GM19455 (cell line): Measurements from ENCODE around the gene SULT1C4.

Experiments
- ATAC-seq: cut with Tn5 transposase; IDR thresholded peaks from one replicate; pipeline ENCODE4 v1.9.1; 2021; ENCODE audit not compliant: unreplicated experiment

The SULT1C4 gene

GRCh38 chr2:108369153-108369552 is 8.6 kb upstream of the SULT1C4 start:
- no peak for ATAC-seq

GRCh38 chr2:108370080-108370479 is 7.7 kb upstream of the SULT1C4 start:
- ATAC-seq = no peak

- no peak for ATAC-seq
Observed at GRCh38 chr2:108376774-108377173, 980 bp upstream of the SULT1C4 start.

- ATAC-seq = no peak
Observed at GRCh38 chr2:108377401-108377800, 353 bp upstream of the SULT1C4 start.

- ATAC-seq = no peak
Observed at GRCh38 chr2:108378851-108379250, 1.1 kb downstream of the SULT1C4 start.

- ATAC-seq = no peak
Observed at GRCh38 chr2:108382196-108382595, 4.4 kb downstream of the SULT1C4 start.

GRCh38 chr2:108383146-108383830 is 5.5 kb downstream of the SULT1C4 start:
- ATAC-seq = no peak

GRCh38 chr2:108384662-108385393 is 7.1 kb downstream of the SULT1C4 start:
- ATAC-seq = no peak

- ATAC-seq = no peak
Observed at GRCh38 chr2:108385411-108386071, 7.8 kb downstream of the SULT1C4 start.

- ATAC-seq = no peak
Observed at GRCh38 chr2:108388045-108388444, 10.3 kb downstream of the SULT1C4 start.

- ATAC-seq = no peak
Observed at GRCh38 chr2:108390340-108390739, 12.6 kb downstream of the SULT1C4 start.

- ATAC-seq = no peak
Observed at GRCh38 chr2:108392029-108392428, 14.3 kb downstream of the SULT1C4 start.

GRCh38 chr2:108393197-108393596 is 15.4 kb downstream of the SULT1C4 start:
- no peak for ATAC-seq

- no peak for ATAC-seq
Observed at GRCh38 chr2:108395155-108395554, 17.4 kb downstream of the SULT1C4 start.

GRCh38 chr2:108396845-108397244 is 19.1 kb downstream of the SULT1C4 start:
- ATAC-seq = no peak

GRCh38 chr2:108399479-108399878 is 21.7 kb downstream of the SULT1C4 start:
- no peak for ATAC-seq

- ATAC-seq = no peak
Observed at GRCh38 chr2:108401800-108402199, 24.0 kb downstream of the SULT1C4 start.

- ATAC-seq = no peak
Observed at GRCh38 chr2:108403494-108403893, 25.7 kb downstream of the SULT1C4 start.

GRCh38 chr2:108404784-108405397 is 27.1 kb downstream of the SULT1C4 start:
- ATAC-seq = no peak

- ATAC-seq = no peak
Observed at GRCh38 chr2:108407864-108408729, 30.3 kb downstream of the SULT1C4 start.

- no peak for ATAC-seq
Observed at GRCh38 chr2:108409768-108410167, 32.0 kb downstream of the SULT1C4 start.
